ENCODE results near the gene SEPSECS. TPM values are rescaled to one million over a fixed set of nuclear protein-coding genes. Genes with fewer than 3 reads are reported as not detected.
"Not testable (repeated sequence)": the region's sequence is repeated elsewhere in the genome, so short reads cannot be mapped to it uniquely, and the experiment has no call there.

Gene SEPSECS
- polyA plus RNA-seq, 1 donor = 21.9 TPM

GRCh38 chr4:25083441-25083840, 76.8 kb downstream of the SEPSECS start:
- DNase-seq = not testable (repeated sequence)

GRCh38 chr4:25081866-25082471, 78.3 kb downstream of the SEPSECS start:
- DNase-seq = no peak

- DNase-seq = no peak
Measured at GRCh38 chr4:25080571-25080970, 79.7 kb downstream of the SEPSECS start.

DNA sequence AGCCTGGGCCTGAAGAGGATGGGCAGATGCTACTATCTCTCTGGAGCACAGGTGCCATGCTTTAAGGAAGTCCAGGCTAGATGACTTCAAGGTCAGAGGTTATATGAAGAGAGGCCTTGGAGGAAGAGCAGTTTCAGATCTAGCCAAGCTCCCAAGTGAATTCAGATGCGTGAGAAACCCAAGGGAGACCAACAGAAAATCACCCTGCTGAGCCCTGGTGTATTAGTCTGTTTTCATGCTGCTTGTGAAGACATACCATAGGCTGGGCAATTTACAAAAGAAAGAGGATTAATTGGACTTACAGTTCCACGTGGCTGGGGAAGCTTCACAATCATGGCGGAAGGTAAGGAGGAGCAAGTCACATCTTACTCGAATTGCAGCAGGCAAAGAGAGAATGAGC, 81.7 kb downstream of the SEPSECS start:
- no peak for DNase-seq

GRCh38 chr4:25076625-25077398, 83.4 kb downstream of the SEPSECS start:
- DNase-seq = no peak

DNA sequence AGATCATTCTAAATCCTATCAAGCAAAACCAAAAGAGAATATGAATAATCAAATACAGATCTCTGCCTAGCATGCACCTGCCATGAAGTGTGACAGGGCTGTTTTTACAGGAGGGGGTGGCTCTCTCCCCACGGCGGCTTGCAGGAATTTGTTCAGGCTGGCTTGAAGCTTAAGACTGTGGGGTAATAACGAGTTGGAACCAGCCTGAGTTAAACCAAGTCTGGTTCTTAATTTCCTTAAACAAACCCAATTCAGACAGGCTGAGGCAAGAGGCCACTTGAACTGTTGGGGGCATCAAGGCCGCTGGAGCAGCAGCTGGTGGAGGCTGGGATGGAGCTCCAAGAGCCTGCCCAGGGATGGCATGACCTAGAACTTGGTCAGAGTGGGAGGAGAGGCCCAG, 84.4 kb downstream of the SEPSECS start:
- no peak for DNase-seq

- DNase-seq = no peak
Measured at GRCh38 chr4:25075129-25075528, 85.1 kb downstream of the SEPSECS start.

- DNase-seq = no peak
Measured at GRCh38 chr4:25070545-25070944, 89.7 kb downstream of the SEPSECS start.

Other genes starting within 250 kb of the SEPSECS start
- gene CCDC149, start 247.4 kb downstream of the SEPSECS start, polyA plus RNA-seq (ENCODE audit: insufficient read length) = 19.7 TPM
- gene LGI2, start 129.5 kb downstream of the SEPSECS start, polyA plus RNA-seq (ENCODE audit: insufficient read length) = 26.7 TPM
- gene PI4K2B, start 73.6 kb upstream of the SEPSECS start, polyA plus RNA-seq (ENCODE audit: insufficient read length) = 18.8 TPM
- gene ZCCHC4, start 152.3 kb upstream of the SEPSECS start, polyA plus RNA-seq (ENCODE audit: insufficient read length) = 17.0 TPM
- 67.8 TPM for gene ANAPC4, start 216.8 kb upstream of the SEPSECS start, polyA plus RNA-seq (ENCODE audit: insufficient read length)

All from left kidney (tissue), 2 donors.